ENCODE measurements around the gene GOLGA3. TPM values are rescaled to one million over a fixed set of nuclear protein-coding genes. Genes with fewer than 3 reads are reported as not detected.
"Not testable (repeated sequence)": the region's sequence is repeated elsewhere in the genome, so short reads cannot be mapped to it uniquely, and the experiment has no call there.

Gene GOLGA3
- total RNA-seq, 1 experiment from 2014 or later = 14.9 TPM

GRCh38 chr12:132764231-132764630 lies 64.4 kb downstream of the GOLGA3 start:
- no peak overlapping the region for H3K27ac ChIP-seq (ENCODE audit: low read length)
- no peaks in the 10 kb centered on the region for H3K9me2 ChIP-seq (replicated peaks; ENCODE audit: insufficient read depth, low read length)
- H3K9me3 ChIP-seq (ENCODE audit: low read length) = no peaks in the 10 kb centered on the region
- no peak for DNase-seq
- no peak overlapping the region for H2AFZ ChIP-seq (ENCODE audit: low read length)
- peaks cover 14% of the 10 kb centered on the region for H4K20me1 ChIP-seq (ENCODE audit: insufficient read depth, low read depth, low read length)
- no peak overlapping the region for H3K4me2 ChIP-seq (ENCODE audit: low read depth, low read length, poor library complexity, severe bottlenecking)
- peaks cover 19% of the 10 kb centered on the region for H3K4me1 ChIP-seq (ENCODE audit: low read length)
- H3K79me2 ChIP-seq (ENCODE audit: low read length) = peaks cover 28% of the 10 kb centered on the region
- H3K9ac ChIP-seq (ENCODE audit: low read length) = no peak overlapping the region
- no peak overlapping the region for H3K4me3 ChIP-seq (ENCODE audit: low read length)
- H3K36me3 ChIP-seq (ENCODE audit: insufficient read depth, low read length) = peaks cover 10% of the 10 kb centered on the region
- H3K27me3 ChIP-seq (ENCODE audit: low read length) = no peaks in the 10 kb centered on the region

GRCh38 chr12:132761921-132762583 lies 66.6 kb downstream of the GOLGA3 start:
- DNase-seq = peak; percentile 95
- Histone ChIP-seq H2AFZ (ENCODE audit: low read length) (peak overlapping the region; percentile 64), H3K79me2 (ENCODE audit: low read length) (peaks cover 50% of the 10 kb centered on the region), H3K4me3 (ENCODE audit: low read length) (peak overlapping the region; percentile 80), H3K9ac (ENCODE audit: low read length) (peak overlapping the region; percentile 90), H3K9me3 (ENCODE audit: low read length) (no peaks in the 10 kb centered on the region), H3K27me3 (ENCODE audit: low read length) (no peaks in the 10 kb centered on the region), H4K20me1 (ENCODE audit: insufficient read depth, low read depth, low read length) (peaks cover 14% of the 10 kb centered on the region), H3K9me2 (replicated peaks; ENCODE audit: insufficient read depth, low read length) (no peaks in the 10 kb centered on the region), H3K4me2 (ENCODE audit: low read depth, low read length, poor library complexity, severe bottlenecking) (peak overlapping the region; percentile 98), H3K27ac (ENCODE audit: low read length) (peak overlapping the region; percentile 87), H3K36me3 (ENCODE audit: insufficient read depth, low read length) (peaks cover 16% of the 10 kb centered on the region), H3K4me1 (ENCODE audit: low read length) (peaks cover 19% of the 10 kb centered on the region)

- Histone ChIP-seq H3K27me3 (ENCODE audit: low read length) (no peaks in the 10 kb centered on the region), H3K4me1 (ENCODE audit: low read length) (peaks cover 19% of the 10 kb centered on the region), H3K4me3 (ENCODE audit: low read length) (peak within 1 kb of the TSS; percentile 94), H3K27ac (ENCODE audit: low read length) (peak within 1 kb of the TSS; percentile 87), H3K36me3 (ENCODE audit: insufficient read depth, low read length) (peaks cover 21% of the 10 kb centered on the region), H3K9me2 (replicated peaks; ENCODE audit: insufficient read depth, low read length) (no peaks in the 10 kb centered on the region), H3K79me2 (ENCODE audit: low read length) (peaks cover 58% of the 10 kb centered on the region), H4K20me1 (ENCODE audit: insufficient read depth, low read depth, low read length) (peaks cover 14% of the 10 kb centered on the region), H3K4me2 (ENCODE audit: low read depth, low read length, poor library complexity, severe bottlenecking) (peak within 1 kb of the TSS; percentile 99), H3K9ac (ENCODE audit: low read length) (peak within 1 kb of the TSS; percentile 92), H2AFZ (ENCODE audit: low read length) (peak within 1 kb of the TSS; percentile 64), H3K9me3 (ENCODE audit: low read length) (no peaks in the 10 kb centered on the region)
- DNase-seq = peak; percentile 79
These were observed 67.4 kb downstream of the GOLGA3 start, which contains the start of gene ANKLE2 for GRCh38 chr12:132761032-132761920. TSS of gene ANKLE2 (minus strand) at chr12:132761832. CDS start at chr12:132761798, 34 bp downstream.

- no peak overlapping the region for H3K27ac ChIP-seq (ENCODE audit: low read length)
- H3K9me3 ChIP-seq (ENCODE audit: low read length) = no peaks in the 10 kb centered on the region
- H3K4me2 ChIP-seq (ENCODE audit: low read depth, low read length, poor library complexity, severe bottlenecking) = no peak overlapping the region
- H3K79me2 ChIP-seq (ENCODE audit: low read length) = peaks cover 75% of the 10 kb centered on the region
- H3K9ac ChIP-seq (ENCODE audit: low read length) = no peak overlapping the region
- H4K20me1 ChIP-seq (ENCODE audit: insufficient read depth, low read depth, low read length) = peaks cover 20% of the 10 kb centered on the region
- H3K27me3 ChIP-seq (ENCODE audit: low read length) = no peaks in the 10 kb centered on the region
- H3K4me1 ChIP-seq (ENCODE audit: low read length) = peaks cover 19% of the 10 kb centered on the region
- no peak for DNase-seq
- peaks cover 30% of the 10 kb centered on the region for H3K36me3 ChIP-seq (ENCODE audit: insufficient read depth, low read length)
- no peaks in the 10 kb centered on the region for H3K9me2 ChIP-seq (replicated peaks; ENCODE audit: insufficient read depth, low read length)
- no peak overlapping the region for H2AFZ ChIP-seq (ENCODE audit: low read length)
- no peak overlapping the region for H3K4me3 ChIP-seq (ENCODE audit: low read length)
These were observed 69.3 kb downstream of the GOLGA3 start for GRCh38 chr12:132759359-132759758.

GRCh38 chr12:132758825-132759224 lies 69.8 kb downstream of the GOLGA3 start:
- H3K79me2 ChIP-seq (ENCODE audit: low read length) = peaks cover 79% of the 10 kb centered on the region
- not testable (repeated sequence) for H3K9me3 ChIP-seq (ENCODE audit: low read length); H3K9ac ChIP-seq (ENCODE audit: low read length); H2AFZ ChIP-seq (ENCODE audit: low read length); H3K4me3 ChIP-seq (ENCODE audit: low read length); H3K27ac ChIP-seq (ENCODE audit: low read length); DNase-seq; H3K27me3 ChIP-seq (ENCODE audit: low read length); H3K9me2 ChIP-seq (replicated peaks; ENCODE audit: insufficient read depth, low read length); H3K4me2 ChIP-seq (ENCODE audit: low read depth, low read length, poor library complexity, severe bottlenecking)
- peaks cover 22% of the 10 kb centered on the region for H4K20me1 ChIP-seq (ENCODE audit: insufficient read depth, low read depth, low read length)
- H3K36me3 ChIP-seq (ENCODE audit: insufficient read depth, low read length) = peaks cover 33% of the 10 kb centered on the region
- H3K4me1 ChIP-seq (ENCODE audit: low read length) = peaks cover 19% of the 10 kb centered on the region

GRCh38 chr12:132754160-132754932 lies 74.3 kb downstream of the GOLGA3 start:
- H3K9me3 ChIP-seq (ENCODE audit: low read length) = no peaks in the 10 kb centered on the region
- DNase-seq = no peak
- H3K79me2 ChIP-seq (ENCODE audit: low read length) = peaks cover 83% of the 10 kb centered on the region
- no peak overlapping the region for H3K4me2 ChIP-seq (ENCODE audit: low read depth, low read length, poor library complexity, severe bottlenecking)
- H3K27ac ChIP-seq (ENCODE audit: low read length) = no peak overlapping the region
- H3K4me3 ChIP-seq (ENCODE audit: low read length) = no peak overlapping the region
- no peak overlapping the region for H3K9ac ChIP-seq (ENCODE audit: low read length)
- H3K27me3 ChIP-seq (ENCODE audit: low read length) = no peaks in the 10 kb centered on the region
- H3K4me1 ChIP-seq (ENCODE audit: low read length) = no peaks in the 10 kb centered on the region
- no peaks in the 10 kb centered on the region for H3K9me2 ChIP-seq (replicated peaks; ENCODE audit: insufficient read depth, low read length)
- peaks cover 52% of the 10 kb centered on the region for H3K36me3 ChIP-seq (ENCODE audit: insufficient read depth, low read length)
- H4K20me1 ChIP-seq (ENCODE audit: insufficient read depth, low read depth, low read length) = peaks cover 8% of the 10 kb centered on the region; the same call in 1 of the 2 replicates
- no peak overlapping the region for H2AFZ ChIP-seq (ENCODE audit: low read length)

- not testable (repeated sequence) for H3K27me3 ChIP-seq (ENCODE audit: low read length); DNase-seq; H3K9me2 ChIP-seq (replicated peaks; ENCODE audit: insufficient read depth, low read length); H3K4me2 ChIP-seq (ENCODE audit: low read depth, low read length, poor library complexity, severe bottlenecking); H2AFZ ChIP-seq (ENCODE audit: low read length); H3K4me1 ChIP-seq (ENCODE audit: low read length); H3K9ac ChIP-seq (ENCODE audit: low read length); H3K9me3 ChIP-seq (ENCODE audit: low read length); H3K27ac ChIP-seq (ENCODE audit: low read length); H3K4me3 ChIP-seq (ENCODE audit: low read length); H4K20me1 ChIP-seq (ENCODE audit: insufficient read depth, low read depth, low read length)
- Histone ChIP-seq H3K79me2 (ENCODE audit: low read length) (peaks cover 76% of the 10 kb centered on the region), H3K36me3 (ENCODE audit: insufficient read depth, low read length) (peaks cover 47% of the 10 kb centered on the region)
These were observed 75.0 kb downstream of the GOLGA3 start for GRCh38 chr12:132753670-132754069.
